Natural killer cell (primary cell): ENCODE data around the gene ALKBH4. TPM values are rescaled to one million over a fixed set of nuclear protein-coding genes. Genes with fewer than 3 reads are reported as not detected.
"Not testable (repeated sequence)": the region's sequence is repeated elsewhere in the genome, so short reads cannot be mapped to it uniquely, and the experiment has no call there.

ENCODE experiments used
- ATAC-seq, 3 donors: fragments of 150-1000 bp in 2 of 3; fragments of 200-7000 bp in 1 of 3; cut with Tn5 transposase; 1 replicate in 1 of 3; 2 replicates in 2 of 3; pipeline ENCODE4 v1.10.0; 2021; ENCODE audit warnings: mild to moderate bottlenecking in 2 of 3, moderate library complexity in 2 of 3
- DNase-seq, 2 donors: peaks; one replicate each; pipeline versions ENCODE4 v3.0.0 to v3.0.0-alpha.2; 2013 to 2021; ENCODE audit warnings: mixed read lengths in 1 of 2
- H3K27ac ChIP-seq: one replicate; pipeline ENCODE4 v1.5.1; 2013; ENCODE audit warnings: mild to moderate bottlenecking, low read length
- H3K27me3 ChIP-seq: one replicate; pipeline ENCODE4 v1.6.1; 2013; ENCODE audit warnings: low read length; ENCODE audit not compliant: control insufficient read depth, insufficient read depth
- H3K36me3 ChIP-seq: one replicate; pipeline ENCODE4 v1.6.1; 2013; ENCODE audit warnings: low read length; ENCODE audit not compliant: control insufficient read depth, insufficient read depth
- H3K4me1 ChIP-seq: one replicate; pipeline ENCODE4 v1.6.1; 2013; ENCODE audit warnings: low read length; ENCODE audit not compliant: control insufficient read depth, insufficient read depth
- H3K4me3 ChIP-seq: one replicate; pipeline ENCODE4 v1.5.1; 2013; ENCODE audit warnings: low read length
- H3K9me3 ChIP-seq: one replicate; pipeline ENCODE4 v1.6.1; 2013; ENCODE audit warnings: low read length; ENCODE audit not compliant: control insufficient read depth, insufficient read depth
- H3K27ac Mint-ChIP-seq, 2 donors: one replicate each; pipeline ENCODE4 v1.8.0; 2022; ENCODE audit warnings: mild to moderate bottlenecking in 2 of 2, mixed read lengths in 2 of 2, moderate library complexity in 1 of 2
- H3K27me3 Mint-ChIP-seq, 2 donors: one replicate each; pipeline ENCODE4 v1.8.0; 2022; ENCODE audit warnings: low read depth in 2 of 2, mixed read lengths in 2 of 2
- H3K36me3 Mint-ChIP-seq: one replicate; pipeline ENCODE4 v1.8.0; 2022; ENCODE audit warnings: mixed read lengths
- H3K4me1 Mint-ChIP-seq, 2 donors: one replicate each; pipeline ENCODE4 v1.8.0; 2022; ENCODE audit warnings: mixed read lengths in 2 of 2
- H3K4me3 Mint-ChIP-seq: one replicate; pipeline ENCODE4 v1.8.0; 2022; ENCODE audit warnings: mild to moderate bottlenecking, moderate library complexity, mixed read lengths
- H3K9me3 Mint-ChIP-seq, 2 donors: one replicate each; pipeline ENCODE4 v1.8.0; 2022; ENCODE audit warnings: mixed read lengths in 2 of 2
- WGBS: methylation state at CpG from one replicate; pipeline ENCODE4 v1.1.7; 2013; ENCODE audit warnings: missing lambda C conversion rate; ENCODE audit not compliant: insufficient coverage; 5-methylcytosine and 5-hydroxymethylcytosine counted together
- intact Hi-C: fragments of 100-400 bp; cut with micrococcal nuclease; formaldehyde crosslinking; loops from one replicate; pipeline ENCODE4 v1.14.2; 2022
- total RNA-seq, 4 donors: library from RNA; stranded (reverse); fragments of 120-200 nt in 1 of 4; gene quantifications; one replicate each; pipeline versions ENCODE4 v1.2.3 to v1.2.4, GENCODE V29; 2013 to 2022
- TF ChIP-seq, protein P1 (sequence below): fragments of 200-600 bp; IDR thresholded peaks from one replicate; pipeline ENCODE4 v1.8.0; 2022; ENCODE audit warnings: antibody characterized with exemption

The ALKBH4 gene, protein sequence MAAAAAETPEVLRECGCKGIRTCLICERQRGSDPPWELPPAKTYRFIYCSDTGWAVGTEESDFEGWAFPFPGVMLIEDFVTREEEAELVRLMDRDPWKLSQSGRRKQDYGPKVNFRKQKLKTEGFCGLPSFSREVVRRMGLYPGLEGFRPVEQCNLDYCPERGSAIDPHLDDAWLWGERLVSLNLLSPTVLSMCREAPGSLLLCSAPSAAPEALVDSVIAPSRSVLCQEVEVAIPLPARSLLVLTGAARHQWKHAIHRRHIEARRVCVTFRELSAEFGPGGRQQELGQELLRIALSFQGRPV
- 1 to 10 TPM; 4.1 to 9.2 (median 9.1) TPM for total RNA-seq
- total RNA-seq (2013) = 9.4 TPM

DNA sequence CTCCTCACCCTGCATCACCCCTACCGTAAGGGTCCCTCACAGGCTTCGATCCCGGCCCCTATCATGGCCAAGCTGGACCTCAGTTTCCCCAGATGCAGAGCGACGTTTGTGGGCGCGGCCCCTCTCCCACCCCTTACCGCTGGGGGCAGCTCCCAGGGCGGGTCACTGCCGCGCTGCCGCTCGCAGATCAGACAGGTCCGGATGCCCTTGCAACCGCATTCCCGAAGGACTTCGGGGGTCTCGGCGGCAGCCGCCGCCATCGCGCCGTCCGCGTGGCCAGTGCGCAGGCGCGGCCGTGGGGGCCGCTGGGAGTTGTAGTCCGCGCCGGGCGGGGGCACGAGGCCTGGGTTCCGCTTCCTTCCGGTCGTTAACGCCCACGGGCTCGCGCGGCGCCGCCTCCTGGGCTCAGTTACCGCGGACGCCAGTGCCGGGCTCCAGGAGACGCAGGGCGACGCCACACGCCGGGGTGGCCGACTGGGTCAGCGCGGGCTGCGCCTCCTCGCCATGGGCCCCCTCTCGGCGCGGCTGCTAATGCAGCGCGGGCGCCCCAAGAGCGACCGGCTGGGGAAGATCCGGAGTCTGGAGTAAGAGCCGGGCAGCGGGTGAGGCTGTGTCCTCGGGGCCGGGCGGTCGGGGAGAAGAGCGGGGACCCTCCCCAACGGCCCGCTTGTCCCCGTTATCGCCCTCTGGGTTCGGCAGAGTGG is at the start of gene ALKBH4, which contains the start of gene LRWD1:
TSS of gene ALKBH4 (minus strand) at position 287 of the 704 bp plus-strand sequence. CDS start at position 260, 27 bp downstream.
TSS of gene LRWD1 (plus strand) at position 408 of the 704 bp plus-strand sequence. CDS start at position 505, 97 bp downstream.
- no peaks in the 10 kb centered on the region for H3K9me3 Mint-ChIP-seq
- Histone ChIP-seq H3K4me1 (peaks cover 25% of the 10 kb centered on the region), H3K4me3 (peak within 1 kb of the TSS; percentile 98), H3K36me3 (peaks cover 8% of the 10 kb centered on the region), H3K9me3 (no peaks in the 10 kb centered on the region), H3K27ac (peak within 1 kb of the TSS; percentile 53), H3K27me3 (no peaks in the 10 kb centered on the region)
- peak within 1 kb of the TSS; percentile 90 for H3K4me3 Mint-ChIP-seq
- H3K27me3 Mint-ChIP-seq = no peaks in the 10 kb centered on the region
- ATAC-seq = peak; percentile 95 to 99 (median 98)
- WGBS = under 1% methylated on average over 81 of the region's 81 CpGs
- DNase-seq = peak; percentile 93 to 97
- H3K4me1 Mint-ChIP-seq = peaks cover 12 to 50% of the 10 kb centered on the region in 2 donors
- intact Hi-C loops = loop anchor here (2.0 to 5.0 kb wide), 3 partner anchors 47 to 68 kb away; partner anchors contain the start of gene PRKRIP1
- peak within 1 kb of the TSS; percentile 72 to 83 for H3K27ac Mint-ChIP-seq
- no peaks in the 10 kb centered on the region for H3K36me3 Mint-ChIP-seq
- TF ChIP-seq, protein P1, sequence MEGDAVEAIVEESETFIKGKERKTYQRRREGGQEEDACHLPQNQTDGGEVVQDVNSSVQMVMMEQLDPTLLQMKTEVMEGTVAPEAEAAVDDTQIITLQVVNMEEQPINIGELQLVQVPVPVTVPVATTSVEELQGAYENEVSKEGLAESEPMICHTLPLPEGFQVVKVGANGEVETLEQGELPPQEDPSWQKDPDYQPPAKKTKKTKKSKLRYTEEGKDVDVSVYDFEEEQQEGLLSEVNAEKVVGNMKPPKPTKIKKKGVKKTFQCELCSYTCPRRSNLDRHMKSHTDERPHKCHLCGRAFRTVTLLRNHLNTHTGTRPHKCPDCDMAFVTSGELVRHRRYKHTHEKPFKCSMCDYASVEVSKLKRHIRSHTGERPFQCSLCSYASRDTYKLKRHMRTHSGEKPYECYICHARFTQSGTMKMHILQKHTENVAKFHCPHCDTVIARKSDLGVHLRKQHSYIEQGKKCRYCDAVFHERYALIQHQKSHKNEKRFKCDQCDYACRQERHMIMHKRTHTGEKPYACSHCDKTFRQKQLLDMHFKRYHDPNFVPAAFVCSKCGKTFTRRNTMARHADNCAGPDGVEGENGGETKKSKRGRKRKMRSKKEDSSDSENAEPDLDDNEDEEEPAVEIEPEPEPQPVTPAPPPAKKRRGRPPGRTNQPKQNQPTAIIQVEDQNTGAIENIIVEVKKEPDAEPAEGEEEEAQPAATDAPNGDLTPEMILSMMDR = peak; percentile 15

DNA sequence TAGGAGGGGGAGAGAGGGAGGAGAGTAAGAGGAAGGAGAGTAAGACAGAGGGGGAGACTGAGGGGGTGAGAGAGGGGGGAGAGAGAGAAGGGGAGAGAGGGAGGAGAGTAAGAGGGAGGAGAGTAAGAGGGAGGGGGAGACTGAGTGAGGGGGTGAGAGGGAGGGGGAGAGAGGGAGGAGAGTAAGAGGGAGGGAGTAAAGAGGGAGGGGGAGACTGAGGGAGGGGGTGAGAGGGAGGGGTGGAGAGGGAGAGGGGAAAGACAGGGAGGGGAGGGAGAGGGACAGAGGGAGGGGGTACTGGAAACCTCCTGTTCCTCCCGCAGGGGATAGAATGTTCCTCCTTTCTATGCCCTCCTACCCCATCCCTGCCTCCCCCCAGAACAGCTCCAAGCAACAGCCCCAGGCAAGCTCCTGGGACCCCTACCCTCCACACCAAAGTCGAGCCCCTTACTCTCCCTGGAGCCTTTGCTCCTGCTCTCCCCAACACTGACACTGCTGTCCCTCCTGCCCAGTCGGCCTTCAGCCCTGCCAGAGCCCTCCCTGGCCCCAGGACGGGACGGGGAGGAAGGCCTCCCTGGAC is 48.1 kb upstream of the ALKBH4 start:
- H3K27ac Mint-ChIP-seq, H3K27me3 Mint-ChIP-seq, H3K9me3 ChIP-seq, H3K27ac ChIP-seq, H3K4me1 Mint-ChIP-seq, H3K4me1 ChIP-seq, H3K4me3 ChIP-seq, H3K9me3 Mint-ChIP-seq, intact Hi-C loops, H3K36me3 Mint-ChIP-seq, H3K36me3 ChIP-seq, ATAC-seq, H3K4me3 Mint-ChIP-seq, H3K27me3 ChIP-seq: not testable (repeated sequence)
- 46% methylated on average over 5 of the region's 5 CpGs for WGBS
- peak; percentile 16 to 57 for DNase-seq

DNA sequence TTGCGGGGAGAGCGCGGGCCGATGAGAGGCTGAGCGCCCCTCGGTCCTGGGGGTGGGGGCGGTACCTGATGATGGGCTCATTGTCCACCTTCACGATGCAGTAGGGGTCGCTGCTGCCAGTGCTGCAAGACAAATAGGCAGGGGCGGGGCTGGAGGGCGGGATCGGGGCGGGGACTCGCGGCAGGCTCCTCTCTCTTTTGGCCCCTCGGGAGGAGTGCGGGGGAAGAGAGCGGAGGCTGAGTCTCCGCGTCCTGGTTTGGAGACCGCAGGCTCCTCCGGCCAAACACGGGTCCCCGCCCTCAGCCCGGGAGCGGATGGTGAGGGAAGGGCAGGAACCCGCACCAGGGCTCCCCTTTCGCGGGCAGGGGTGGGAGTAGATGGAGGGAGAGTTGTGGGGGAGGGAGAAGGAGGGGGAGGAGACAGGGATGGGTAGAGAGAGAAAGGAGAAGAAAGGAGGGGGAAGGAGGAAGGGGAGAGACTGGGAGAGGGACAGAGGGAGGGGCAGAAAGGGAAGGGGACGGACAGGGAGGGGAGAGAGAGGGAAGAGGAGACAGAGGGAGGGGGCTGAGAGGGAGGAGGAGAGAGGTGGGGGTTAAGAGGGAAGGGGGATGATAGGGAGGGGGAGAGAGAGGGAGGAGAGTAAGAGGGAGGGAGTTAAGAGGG is 47.3 kb upstream of the ALKBH4 start:
- H3K36me3 Mint-ChIP-seq, H3K4me1 ChIP-seq, H3K27ac Mint-ChIP-seq, H3K4me3 ChIP-seq, H3K9me3 Mint-ChIP-seq, DNase-seq, H3K4me3 Mint-ChIP-seq, H3K36me3 ChIP-seq, intact Hi-C loops, H3K9me3 ChIP-seq, H3K27me3 Mint-ChIP-seq, H3K27me3 ChIP-seq, H3K4me1 Mint-ChIP-seq, H3K27ac ChIP-seq: not testable (repeated sequence)
- WGBS = no CpG with 5 or more reads among the region's 30 CpGs
- ATAC-seq = peak; percentile 62 to 80 (median 71)

DNA sequence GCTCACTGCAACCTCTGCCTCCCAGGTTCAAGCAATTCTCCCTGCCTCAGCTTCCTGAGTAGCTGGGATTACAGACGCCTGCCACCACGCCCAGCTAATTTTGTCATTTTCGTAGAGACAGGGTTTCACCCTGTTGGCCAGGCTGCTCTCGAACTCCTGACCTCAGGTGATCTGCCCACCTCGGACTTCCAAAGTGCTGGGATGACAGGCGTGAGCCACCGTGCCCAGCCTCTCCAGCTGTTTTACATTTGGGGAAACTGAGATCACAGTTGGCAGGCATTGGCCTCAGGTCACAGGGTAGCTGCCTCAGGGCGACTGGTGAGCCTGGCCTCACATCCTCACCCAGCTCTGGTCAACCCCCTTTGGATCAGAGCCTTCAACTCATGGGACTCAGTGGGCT is 45.9 kb upstream of the ALKBH4 start:
- H3K36me3 Mint-ChIP-seq, H3K4me1 ChIP-seq, intact Hi-C loops, H3K9me3 Mint-ChIP-seq, H3K4me3 Mint-ChIP-seq, H3K4me1 Mint-ChIP-seq, ATAC-seq, H3K9me3 ChIP-seq, H3K4me3 ChIP-seq, H3K36me3 ChIP-seq, H3K27ac ChIP-seq, H3K27me3 Mint-ChIP-seq, H3K27me3 ChIP-seq, H3K27ac Mint-ChIP-seq: not testable (repeated sequence)
- WGBS = 95% methylated on average over 4 of the region's 8 CpGs
- peak in 1 of 2 donors; percentile 18 for DNase-seq

DNA sequence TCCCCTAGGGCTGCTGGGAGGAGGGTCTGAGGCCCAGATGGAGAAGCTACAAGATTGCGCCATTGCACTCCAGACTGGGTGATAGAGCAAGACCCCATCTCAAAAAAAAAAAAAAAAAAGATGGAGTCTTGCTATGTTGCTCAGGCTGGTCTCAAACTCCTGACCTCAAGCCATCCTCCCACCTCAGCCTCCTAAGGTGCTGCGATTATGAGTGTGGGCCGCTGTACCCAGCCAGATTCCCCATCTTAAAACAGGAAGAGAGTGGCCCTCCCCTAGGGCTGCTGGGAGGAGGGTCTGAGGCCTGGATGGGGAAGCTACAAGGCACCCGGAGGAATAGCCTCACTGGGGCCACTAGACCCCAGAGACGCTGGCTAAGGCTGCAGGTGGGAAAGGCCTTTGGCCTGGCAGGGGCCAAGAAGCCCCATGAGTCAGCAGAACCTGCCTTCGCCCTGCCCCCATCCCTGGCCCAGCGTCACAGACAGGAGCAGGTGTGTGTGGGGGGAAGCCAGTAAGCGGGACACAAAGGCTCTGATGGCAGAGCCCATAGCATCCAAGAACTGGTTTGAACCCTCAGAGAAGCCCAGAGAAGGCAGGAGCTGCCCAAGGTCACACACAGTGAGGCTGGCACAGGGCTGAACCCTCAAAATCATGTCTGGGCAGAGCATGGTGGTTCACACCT is 42.9 kb upstream of the ALKBH4 start:
- H3K4me3 ChIP-seq, intact Hi-C loops, H3K27me3 ChIP-seq, H3K27me3 Mint-ChIP-seq, H3K4me1 ChIP-seq, H3K4me1 Mint-ChIP-seq, H3K4me3 Mint-ChIP-seq, H3K27ac Mint-ChIP-seq, H3K9me3 ChIP-seq, DNase-seq, H3K27ac ChIP-seq, H3K9me3 Mint-ChIP-seq, H3K36me3 Mint-ChIP-seq, H3K36me3 ChIP-seq, ATAC-seq: not testable (repeated sequence)
- no CpG with 5 or more reads among the region's 8 CpGs for WGBS

DNA sequence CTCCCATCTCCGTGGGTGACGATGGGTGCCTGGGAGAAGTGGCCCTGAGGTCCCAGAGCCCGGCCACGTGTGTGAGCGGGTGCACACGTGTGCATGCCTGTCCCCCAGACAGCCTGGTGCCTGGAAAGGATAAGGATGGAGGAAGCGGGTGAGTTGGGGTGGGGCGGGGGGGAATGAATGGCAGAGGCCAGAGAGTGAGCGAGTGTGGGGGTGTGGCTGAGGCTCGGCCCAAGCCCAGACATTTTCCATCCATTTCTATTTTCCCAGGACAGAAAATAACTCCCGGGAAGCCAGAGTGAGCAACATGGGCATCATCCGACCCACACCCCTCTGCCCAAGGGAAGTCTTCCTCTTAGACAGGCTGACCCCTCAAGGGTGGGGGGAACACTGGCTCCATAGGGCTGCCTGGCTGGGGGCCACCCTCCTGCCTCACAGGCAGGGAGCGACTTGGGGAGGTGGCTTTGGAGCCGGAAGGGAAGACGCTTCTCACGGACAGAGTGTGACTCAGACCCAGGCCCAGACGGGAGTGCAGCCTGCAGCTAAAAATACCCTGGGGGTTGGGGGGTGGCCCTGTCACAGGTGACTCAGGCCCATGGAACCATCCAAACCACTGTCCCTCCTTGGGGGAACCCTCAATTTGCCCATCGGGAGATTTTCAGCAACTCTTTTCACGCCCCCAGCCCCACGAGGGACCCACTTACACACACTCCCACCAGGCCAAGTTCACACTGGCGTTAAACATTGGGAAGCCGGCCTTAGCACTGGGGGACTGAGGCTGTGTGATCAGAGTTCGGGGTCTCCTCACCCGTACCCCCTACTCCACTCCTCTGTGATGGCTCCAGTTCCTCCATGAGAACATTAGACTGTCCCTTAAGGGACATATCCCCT is 40.9 kb upstream of the ALKBH4 start:
- H3K36me3 ChIP-seq, H3K27ac Mint-ChIP-seq, ATAC-seq, H3K27me3 ChIP-seq, H3K4me3 Mint-ChIP-seq, H3K9me3 Mint-ChIP-seq, DNase-seq, H3K4me3 ChIP-seq, H3K27ac ChIP-seq, H3K9me3 ChIP-seq, H3K27me3 Mint-ChIP-seq, H3K36me3 Mint-ChIP-seq, H3K4me1 ChIP-seq, intact Hi-C loops, H3K4me1 Mint-ChIP-seq: not testable (repeated sequence)
- WGBS = 90% methylated on average over 2 of the region's 24 CpGs
